ENCODE data around the gene GRM2. TPM values are rescaled to one million over a fixed set of nuclear protein-coding genes. Genes with fewer than 3 reads are reported as not detected.

The GRM2 gene
- total RNA-seq, 1 experiment from 2014 or later = 3.7 TPM

GRCh38 chr3:51659942-51660341, 46.9 kb upstream of the GRM2 start:
- POLR2A ChIA-PET = no interaction called here
- TF ChIP-seq ZNF396 (CRISPR knock-in tag; IDR thresholded peaks at IDR 0.05; ENCODE audit: borderline replicate concordance) = no peak
- TF ChIP-seq, protein P1, sequence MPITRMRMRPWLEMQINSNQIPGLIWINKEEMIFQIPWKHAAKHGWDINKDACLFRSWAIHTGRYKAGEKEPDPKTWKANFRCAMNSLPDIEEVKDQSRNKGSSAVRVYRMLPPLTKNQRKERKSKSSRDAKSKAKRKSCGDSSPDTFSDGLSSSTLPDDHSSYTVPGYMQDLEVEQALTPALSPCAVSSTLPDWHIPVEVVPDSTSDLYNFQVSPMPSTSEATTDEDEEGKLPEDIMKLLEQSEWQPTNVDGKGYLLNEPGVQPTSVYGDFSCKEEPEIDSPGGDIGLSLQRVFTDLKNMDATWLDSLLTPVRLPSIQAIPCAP (CRISPR knock-in tag; IDR thresholded peaks at IDR 0.05) = no peak
- TF ChIP-seq CTCF (IDR thresholded peaks at IDR 0.05) = no peak
- no peak for TF ChIP-seq STAT6 (CRISPR knock-in tag; conservative IDR thresholded peaks at IDR 0.05; ENCODE audit: low read depth)
- TF ChIP-seq ZNF263 (CRISPR knock-in tag; IDR thresholded peaks at IDR 0.05; ENCODE audit: low read depth) = no peak
- peaks cover 57% of the 10 kb centered on the region for H3K36me3 Mint-ChIP-seq

DNA sequence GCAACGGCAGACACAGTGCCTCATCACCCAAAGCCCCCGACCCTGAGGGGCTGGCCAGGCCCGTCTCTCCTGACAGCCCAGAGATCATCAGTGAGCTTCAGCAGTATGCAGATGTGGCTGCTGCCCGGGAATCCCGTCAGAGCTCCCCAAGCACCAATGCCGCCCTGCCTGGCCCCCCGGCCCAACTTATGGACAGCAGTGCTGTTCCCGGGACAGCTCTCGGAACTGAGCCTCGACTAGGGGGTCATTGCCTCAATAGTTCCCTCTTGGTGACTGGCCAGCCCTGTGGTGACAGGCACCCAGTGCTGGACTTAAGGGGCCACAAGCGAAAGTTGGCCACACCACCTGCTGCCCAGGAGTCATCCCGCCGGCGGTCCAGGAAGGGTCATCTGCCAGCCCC, 44.4 kb upstream of the GRM2 start:
- CTCF ChIA-PET = interaction anchor here (1.5 kb wide), 1 partner anchor 10 kb away, joined by 3 read pairs; no protein-coding TSS in a partner anchor
- Mint-ChIP-seq H3K36me3 (peaks cover 48% of the 10 kb centered on the region), H3K27ac (no peak overlapping the region), H3K27me3 (ENCODE audit: low read depth) (no peaks in the 10 kb centered on the region), H3K4me3 (no peak overlapping the region), H3K9me3 (no peaks in the 10 kb centered on the region), H3K4me1 (no peaks in the 10 kb centered on the region)
- no peak for DNase-seq (ENCODE audit: low spot score)
- POLR2A ChIA-PET = no interaction called here
- no peak for ATAC-seq
- TF ChIP-seq FOXP4 (CRISPR knock-in tag; IDR thresholded peaks at IDR 0.05) (no peak), ATF1 (CRISPR knock-in tag; IDR thresholded peaks at IDR 0.05) (no peak), ZNF121 (CRISPR knock-in tag; IDR thresholded peaks at IDR 0.05) (no peak), TP53 (CRISPR knock-in tag; IDR thresholded peaks at IDR 0.05) (no peak), ZNF671 (CRISPR knock-in tag; IDR thresholded peaks at IDR 0.05) (no peak), ESRRA (CRISPR knock-in tag; IDR thresholded peaks at IDR 0.05; ENCODE audit: borderline replicate concordance) (no peak), SMAD3 (CRISPR knock-in tag; IDR thresholded peaks at IDR 0.05; ENCODE audit: borderline replicate concordance) (no peak), ZNF232 (CRISPR knock-in tag; IDR thresholded peaks at IDR 0.05) (no peak), CTCF (IDR thresholded peaks at IDR 0.05) (no peak), SP1 (CRISPR knock-in tag; conservative IDR thresholded peaks at IDR 0.05) (no peak), ERG (CRISPR knock-in tag; IDR thresholded peaks at IDR 0.05) (no peak), TCF7 (CRISPR knock-in tag; IDR thresholded peaks at IDR 0.05; ENCODE audit: low read depth) (no peak)
- TF ChIP-seq, protein P2, sequence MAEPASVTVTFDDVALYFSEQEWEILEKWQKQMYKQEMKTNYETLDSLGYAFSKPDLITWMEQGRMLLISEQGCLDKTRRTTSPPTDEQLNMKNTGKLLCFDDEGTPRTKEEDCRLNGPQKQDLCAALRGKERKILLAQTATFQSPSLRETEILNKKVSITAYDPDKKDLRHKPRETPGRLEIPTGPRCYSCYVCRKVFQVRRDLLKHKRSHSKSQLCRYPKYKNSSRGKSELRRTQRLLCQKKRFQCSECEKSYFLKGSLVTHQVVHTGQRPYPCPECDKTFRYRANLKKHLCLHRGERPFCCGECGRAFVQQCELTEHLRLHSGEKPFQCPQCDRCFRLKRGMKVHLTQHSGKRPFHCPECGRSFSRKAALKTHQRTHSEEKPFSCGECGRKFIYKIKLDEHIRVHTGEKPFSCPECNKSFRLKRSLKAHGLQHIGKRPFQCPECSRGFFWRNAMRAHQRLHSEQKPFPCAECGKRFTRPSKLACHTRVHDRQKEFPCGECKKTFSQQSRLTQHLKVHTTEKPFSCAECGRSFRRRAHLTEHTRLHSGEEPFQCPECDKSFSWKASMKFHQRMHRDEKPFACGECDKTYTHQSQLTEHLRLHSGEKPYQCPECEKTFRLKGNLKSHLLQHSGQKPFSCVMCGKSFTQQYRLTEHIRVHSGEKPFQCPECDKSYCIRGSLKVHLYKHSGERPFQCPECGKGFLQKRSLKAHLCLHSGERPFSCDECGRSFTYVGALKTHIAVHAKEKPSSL (CRISPR knock-in tag; conservative IDR thresholded peaks at IDR 0.05) = no peak

More at GRCh38 chr3:51659942-51660341, 46.9 kb upstream of the GRM2 start:
- H3K4me1 Mint-ChIP-seq = no peaks in the 10 kb centered on the region
- H3K4me3 Mint-ChIP-seq = no peak overlapping the region
- no peaks in the 10 kb centered on the region for H3K9me3 Mint-ChIP-seq
- DNase-seq (ENCODE audit: low spot score) (no peak), ATAC-seq (no peak)
- H3K27ac Mint-ChIP-seq = no peak overlapping the region
- no peaks in the 10 kb centered on the region for H3K27me3 Mint-ChIP-seq (ENCODE audit: low read depth)
- CTCF ChIA-PET = no interaction called here
